Parathyroid adenoma (tissue), 2 donors: ENCODE data around the gene ACTL6A.

ENCODE experiments used
- H2AFZ ChIP-seq: fragments of 300-600 bp; sonication (generic); one replicate; pipeline ENCODE4 v1.7.0; 2017; ENCODE audit warnings: antibody characterized with exemption, mild to moderate bottlenecking
- H3K27ac ChIP-seq: fragments of 300-600 bp; sonication (generic); one replicate; pipeline ENCODE4 v1.7.0; 2017
- H3K27me3 ChIP-seq: fragments of 300-600 bp; sonication (generic); one replicate; pipeline ENCODE4 v1.7.0; 2017; ENCODE audit warnings: low read length; ENCODE audit not compliant: control insufficient read depth, insufficient read depth
- H3K36me3 ChIP-seq: fragments of 300-600 bp; sonication (generic); one replicate; pipeline ENCODE4 v1.7.0; 2017; ENCODE audit warnings: low read length; ENCODE audit not compliant: control insufficient read depth, insufficient read depth
- H3K4me1 ChIP-seq: fragments of 300-600 bp; sonication (generic); one replicate; pipeline ENCODE4 v1.7.0; 2017; ENCODE audit warnings: control low read depth
- H3K4me2 ChIP-seq: fragments of 300-600 bp; sonication (generic); one replicate; pipeline ENCODE4 v1.7.0; 2017; ENCODE audit warnings: low read length
- H3K4me3 ChIP-seq: fragments of 300-600 bp; sonication (generic); one replicate; pipeline ENCODE4 v1.7.0; 2017; ENCODE audit warnings: low read depth, low read length
- H3K79me2 ChIP-seq: fragments of 300-600 bp; sonication (generic); one replicate; pipeline ENCODE4 v1.7.0; 2017; ENCODE audit warnings: control low read depth
- H3K9ac ChIP-seq: fragments of 300-600 bp; sonication (generic); one replicate; pipeline ENCODE4 v1.7.0; 2017; ENCODE audit warnings: mild to moderate bottlenecking
- H3K9me3 ChIP-seq: fragments of 300-600 bp; sonication (generic); one replicate; pipeline ENCODE4 v1.7.0; 2017; ENCODE audit warnings: low read length; ENCODE audit not compliant: control insufficient read depth
- CTCF ChIP-seq: fragments of 300-600 bp; sonication (generic); IDR thresholded peaks from one replicate; pipeline ENCODE4 v1.7.0; 2017; ENCODE audit warnings: antibody characterized with exemption, mild to moderate bottlenecking
- donor health status: primary hyperparathyroidism.

The ACTL6A gene

GRCh38 chr3:179551349-179552105, 11.2 kb upstream of the ACTL6A start:
- Histone ChIP-seq H3K27ac (no peak overlapping the region), H3K79me2 (no peaks in the 10 kb centered on the region)

DNA sequence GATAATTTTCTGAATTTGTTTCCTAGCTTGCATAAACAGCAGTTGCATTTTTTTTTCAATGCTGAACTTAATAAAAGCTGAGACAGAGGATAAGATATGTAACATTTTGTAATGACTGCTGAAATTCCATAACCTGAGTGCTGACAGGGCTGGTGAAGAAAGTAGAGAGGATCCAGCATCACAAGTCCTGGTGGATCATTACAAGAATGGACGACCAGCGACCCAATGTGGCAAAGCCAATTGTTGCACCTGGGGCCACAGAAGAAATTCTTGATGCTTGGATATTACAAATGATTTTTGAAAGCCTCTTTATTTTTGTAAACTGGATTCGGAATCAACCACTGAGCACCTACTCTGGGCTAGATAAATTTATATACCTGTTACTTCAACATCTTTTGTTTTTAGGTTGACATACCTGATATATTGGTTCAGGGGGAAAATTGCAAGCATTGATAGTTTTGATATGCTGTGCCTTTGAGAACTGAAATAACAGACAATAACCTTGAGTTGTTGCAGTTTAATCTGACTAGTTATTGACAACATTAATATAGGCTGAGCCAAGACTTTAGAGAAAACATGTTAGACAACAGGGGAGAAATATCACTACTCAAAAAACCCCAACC, 3.9 kb upstream of the ACTL6A start:
- H3K4me1 ChIP-seq = peaks cover under 1% of the 10 kb centered on the region
- no peaks in the 10 kb centered on the region for H3K27me3 ChIP-seq
- H3K9ac ChIP-seq = no peak overlapping the region
- H3K9me3 ChIP-seq = no peaks in the 10 kb centered on the region
- no peaks in the 10 kb centered on the region for H3K36me3 ChIP-seq
- no peak overlapping the region for H3K27ac ChIP-seq
- no peak overlapping the region for H3K4me3 ChIP-seq
- peak overlapping the region; percentile 9 for H2AFZ ChIP-seq
- H3K79me2 ChIP-seq = peaks cover 2% of the 10 kb centered on the region
- TF ChIP-seq CTCF = peak; percentile 62
- no peak overlapping the region for H3K4me2 ChIP-seq

More at GRCh38 chr3:179551349-179552105, 11.2 kb upstream of the ACTL6A start:
- H3K27me3 ChIP-seq = no peaks in the 10 kb centered on the region
- H3K4me1 ChIP-seq = no peaks in the 10 kb centered on the region
- TF ChIP-seq CTCF = no peak
- no peak overlapping the region for H3K4me2 ChIP-seq
- no peaks in the 10 kb centered on the region for H3K9me3 ChIP-seq
- H3K4me3 ChIP-seq = no peak overlapping the region
- no peak overlapping the region for H2AFZ ChIP-seq
- no peak overlapping the region for H3K9ac ChIP-seq
- H3K36me3 ChIP-seq = no peaks in the 10 kb centered on the region

GRCh38 chr3:179560791-179561190, 1.9 kb upstream of the ACTL6A start:
- H3K36me3 ChIP-seq = no peaks in the 10 kb centered on the region
- H3K9ac ChIP-seq = no peak overlapping the region
- H2AFZ ChIP-seq = no peak overlapping the region
- H3K27me3 ChIP-seq = no peaks in the 10 kb centered on the region
- H3K9me3 ChIP-seq = no peaks in the 10 kb centered on the region
- no peak overlapping the region for H3K4me2 ChIP-seq
- no peak overlapping the region for H3K27ac ChIP-seq
- H3K4me1 ChIP-seq = peaks cover 3% of the 10 kb centered on the region
- TF ChIP-seq CTCF = no peak
- peaks cover 8% of the 10 kb centered on the region for H3K79me2 ChIP-seq
- H3K4me3 ChIP-seq = no peak overlapping the region

GRCh38 chr3:179563271-179563783, 601 bp downstream of the ACTL6A start:
- no peak overlapping the region for H3K27ac ChIP-seq

More at GRCh38 chr3:179563271-179563783, 601 bp downstream of the ACTL6A start:
- H3K9me3 ChIP-seq = no peaks in the 10 kb centered on the region
- peaks cover 3% of the 10 kb centered on the region for H3K4me1 ChIP-seq
- H3K27me3 ChIP-seq = no peaks in the 10 kb centered on the region
- no peaks in the 10 kb centered on the region for H3K36me3 ChIP-seq
- peak overlapping the region; percentile 87 for H2AFZ ChIP-seq
- H3K4me3 ChIP-seq = peak overlapping the region; percentile 89
- no peak overlapping the region for H3K9ac ChIP-seq
- peak; percentile 38 for TF ChIP-seq CTCF
- peaks cover 8% of the 10 kb centered on the region for H3K79me2 ChIP-seq
- peak overlapping the region; percentile 87 for H3K4me2 ChIP-seq
